ENCODE measurements around the gene DDX18. TPM values are rescaled to one million over a fixed set of nuclear protein-coding genes. Genes with fewer than 3 reads are reported as not detected.

DDX18 gene
- total RNA-seq, 2 experiments from 2014 or later: 139 to 156 TPM

DNA sequence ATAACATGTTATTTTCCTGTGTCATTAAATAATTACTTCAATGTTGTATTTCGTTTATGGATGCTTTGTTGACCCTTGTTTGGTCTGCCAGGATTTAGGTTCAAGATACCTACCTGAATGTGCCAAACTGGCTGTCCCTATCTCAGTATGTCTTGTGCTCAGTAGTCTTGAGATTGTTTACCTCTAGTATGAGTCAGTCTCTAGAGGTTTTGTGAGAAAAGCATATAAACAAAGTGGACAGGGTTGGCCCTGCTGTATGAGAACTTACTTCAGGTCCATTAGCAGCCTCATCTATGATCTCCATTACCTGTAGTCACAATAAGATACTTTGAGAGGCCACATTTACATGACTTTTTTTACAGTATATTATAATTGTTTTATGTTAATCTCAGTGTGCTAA is 17.8 kb downstream of the DDX18 start:
- POLR2A ChIA-PET: interaction anchor here (3.3 kb wide), 1 partner anchor 11 kb away, joined by 19 read pairs; no protein-coding TSS in a partner anchor
- DNase-seq: no peak

DNA sequence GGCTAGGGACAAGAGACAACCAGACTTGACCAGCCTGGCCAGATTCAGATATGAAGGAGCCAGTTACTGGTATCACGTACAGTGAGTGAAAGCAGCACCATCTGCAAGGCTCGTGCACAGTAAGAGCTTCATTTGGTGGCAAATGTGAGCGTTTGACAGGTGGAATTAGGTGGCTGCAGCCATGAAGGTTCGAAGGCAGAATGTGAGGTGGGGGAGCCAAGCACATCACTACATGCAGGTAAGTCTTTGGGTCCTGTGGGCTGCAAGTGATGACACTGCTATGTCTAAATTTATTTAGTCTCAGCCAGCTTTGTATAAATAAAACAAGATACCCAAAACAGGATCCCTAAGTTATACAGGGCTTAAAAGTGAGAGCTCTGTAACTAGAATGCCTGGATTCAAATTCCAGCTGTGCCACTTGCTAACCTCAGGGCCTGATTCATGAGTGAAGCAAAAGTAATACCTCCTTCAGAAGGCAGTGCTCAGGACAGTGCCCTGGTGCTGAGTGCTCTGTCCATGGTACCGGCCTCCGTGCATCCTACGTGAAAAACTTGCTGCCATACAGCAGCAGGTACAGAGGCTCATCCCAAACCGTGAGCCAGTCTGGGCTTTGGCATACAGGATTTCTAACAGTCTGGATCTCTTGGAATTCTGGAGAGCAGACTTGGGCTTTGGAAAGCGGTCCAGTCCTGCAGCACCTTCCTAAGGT is 18.6 kb downstream of the DDX18 start:
- no peaks in the 10 kb centered on the region for H3K9me3 Mint-ChIP-seq
- intact Hi-C loops (cut with micrococcal nuclease): no loop called here
- H3K27me3 Mint-ChIP-seq: no peaks in the 10 kb centered on the region
- CTCF ChIA-PET: interaction anchor here (1.8 kb wide), 1 partner anchor 18 kb away, joined by 5 read pairs; the partner anchor contains the start of gene DDX18
- peaks cover 12% of the 10 kb centered on the region for H3K4me1 Mint-ChIP-seq (ENCODE audit: low read depth)
- H3K4me3 Mint-ChIP-seq: no peak overlapping the region
- H3K27ac Mint-ChIP-seq: no peak overlapping the region
- DNase-seq (peak; percentile 37), ATAC-seq (peak; percentile 40)
- H3K36me3 Mint-ChIP-seq (ENCODE audit: low read depth): peaks cover 46% of the 10 kb centered on the region
- POLR2A ChIA-PET: interaction anchor here (0.7 to 3.3 kb wide), 4 partner anchors 8 to 18 kb away, joined by 3 to 19 read pairs (median 12); partner anchors contain the start of gene DDX18
- no peak for TF ChIP-seq CTCF (IDR thresholded peaks at IDR 0.05)

More for the DNA sequence above, 17.8 kb downstream of the DDX18 start:
- no peak for TF ChIP-seq CTCF (IDR thresholded peaks at IDR 0.05)
- H3K27ac Mint-ChIP-seq: no peak overlapping the region
- peaks cover 16% of the 10 kb centered on the region for H3K4me1 Mint-ChIP-seq (ENCODE audit: low read depth)
- intact Hi-C loops (cut with micrococcal nuclease): no loop called here
- H3K4me3 Mint-ChIP-seq: no peak overlapping the region
- no peak for ATAC-seq
- CTCF ChIA-PET: interaction anchor here (1.4 to 1.8 kb wide), 2 partner anchors 18 to 171 kb away, joined by 5 to 8 read pairs; partner anchors contain the start of gene DDX18
- no peaks in the 10 kb centered on the region for H3K27me3 Mint-ChIP-seq
- H3K9me3 Mint-ChIP-seq: no peaks in the 10 kb centered on the region
- H3K36me3 Mint-ChIP-seq (ENCODE audit: low read depth): peaks cover 53% of the 10 kb centered on the region

DNA sequence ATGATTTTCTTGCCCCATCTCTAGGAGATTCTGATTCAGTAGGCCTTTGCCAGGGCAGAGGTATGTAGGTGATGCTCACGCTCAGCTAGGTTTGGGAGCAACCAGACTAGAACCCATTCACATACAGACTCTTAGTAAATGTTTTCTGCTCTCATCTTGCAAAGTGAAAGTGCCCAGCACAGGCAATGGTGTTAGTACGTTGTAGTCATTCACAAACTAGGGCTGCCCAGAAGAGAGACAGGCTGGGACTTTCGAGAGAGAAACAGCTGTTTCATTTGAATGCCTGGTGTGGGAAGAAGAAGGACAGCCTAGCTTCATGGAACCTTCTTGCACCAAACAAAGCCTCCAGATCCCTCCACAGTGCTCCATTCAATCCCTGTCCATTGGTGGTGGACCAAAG is 19.4 kb downstream of the DDX18 start:
- DNase-seq (no peak), ATAC-seq (no peak)
- no peaks in the 10 kb centered on the region for H3K27me3 Mint-ChIP-seq
- intact Hi-C loops (cut with micrococcal nuclease): no loop called here
- H3K36me3 Mint-ChIP-seq (ENCODE audit: low read depth): peaks cover 41% of the 10 kb centered on the region
- no peak overlapping the region for H3K27ac Mint-ChIP-seq
- no peaks in the 10 kb centered on the region for H3K9me3 Mint-ChIP-seq
- H3K4me3 Mint-ChIP-seq: no peak overlapping the region
- ChIA-PET CTCF (interaction anchor here (1.2 kb wide), 1 partner anchor 169 kb away, joined by 10 read pairs; no protein-coding TSS in a partner anchor), POLR2A (interaction anchor here (0.7 to 3.3 kb wide), 4 partner anchors 9 to 19 kb away, joined by 3 to 19 read pairs (median 12); partner anchors contain the start of gene DDX18)
- peaks cover 12% of the 10 kb centered on the region for H3K4me1 Mint-ChIP-seq (ENCODE audit: low read depth)
- TF ChIP-seq CTCF (IDR thresholded peaks at IDR 0.05): no peak

DNA sequence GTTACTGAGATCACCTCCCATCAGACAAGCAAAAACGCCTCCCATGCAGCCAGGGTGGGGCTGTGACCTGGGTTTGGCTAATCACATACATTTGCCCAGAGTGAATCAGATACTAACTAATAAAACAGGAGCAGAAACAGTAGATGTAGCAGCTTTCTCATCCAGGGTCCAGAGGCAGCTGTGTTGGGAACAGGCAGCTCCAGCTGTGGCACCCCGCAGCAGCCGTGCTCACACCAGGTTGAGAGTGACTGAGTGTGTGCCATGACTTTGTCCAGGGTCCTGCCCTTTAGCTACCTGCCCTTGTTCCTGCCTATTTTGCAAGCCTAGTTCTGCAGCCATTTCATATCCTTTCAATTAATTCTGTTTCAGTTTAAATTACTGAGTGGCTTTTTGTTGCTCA is 20.5 kb downstream of the DDX18 start:
- POLR2A ChIA-PET: interaction anchor here (3.3 kb wide), 2 partner anchors 14 to 20 kb away, joined by 17 to 19 read pairs; partner anchors contain the start of gene DDX18
- DNase-seq: no peak
- intact Hi-C loops (cut with micrococcal nuclease): no loop called here
- CTCF ChIA-PET: interaction anchor here (1.4 to 2.1 kb wide), 4 partner anchors 8 to 171 kb away, joined by 3 to 17 read pairs (median 5); partner anchors contain the start of gene DDX18
- Mint-ChIP-seq H3K4me1 (ENCODE audit: low read depth) (peaks cover 12% of the 10 kb centered on the region), H3K4me3 (no peak overlapping the region), H3K27ac (no peak overlapping the region), H3K36me3 (ENCODE audit: low read depth) (peaks cover 35% of the 10 kb centered on the region), H3K27me3 (no peaks in the 10 kb centered on the region), H3K9me3 (no peaks in the 10 kb centered on the region)
- no peak for TF ChIP-seq CTCF (IDR thresholded peaks at IDR 0.05)
- ATAC-seq: no peak
